ENCODE data around the gene ALKBH1. TPM values are rescaled to one million over a fixed set of nuclear protein-coding genes. Genes with fewer than 3 reads are reported as not detected.

ALKBH1 gene
- total and polyA plus RNA-seq, 2 donors (not counting 3 experiments of a cell fraction or from before 2014, with no cell fraction given) = 10.2 to 14.8 TPM

- Histone ChIP-seq H3K9me3 (replicated peaks; ENCODE audit: control insufficient read depth, insufficient read depth, low read length) (no peaks in the 10 kb centered on the region), H3K9me1 (replicated peaks; ENCODE audit: control insufficient read depth, extremely low read depth, insufficient read depth, low read length) (no peaks in the 10 kb centered on the region), H3K4me1 (ENCODE audit: control insufficient read depth, extremely low read depth, insufficient read depth, low read length) (no peaks in the 10 kb centered on the region), H2AFZ (ENCODE audit: low read depth, low read length) (no peak overlapping the region), H3K36me3 (ENCODE audit: control insufficient read depth in 2 of 2, extremely low read depth in 1 of 2, insufficient read depth in 2 of 2, low read length in 2 of 2) (peaks cover 0 to 2% of the 10 kb centered on the region in 2 experiments), H3K27ac (ENCODE audit: insufficient read depth, low read depth, low read length) (no peak overlapping the region), H4K20me1 (replicated peaks; ENCODE audit: control insufficient read depth, extremely low read depth, insufficient read depth, low read length) (no peaks in the 10 kb centered on the region), H3K79me2 (ENCODE audit: control insufficient read depth, insufficient read depth, low read length) (no peaks in the 10 kb centered on the region), H3K9ac (replicated peaks; ENCODE audit: extremely low read depth, insufficient read depth, low read length) (no peak overlapping the region), H3K4me3 (replicated peaks in 1 of 3; ENCODE audit: insufficient read depth in 1 of 3, low read depth in 1 of 3, low read length in 3 of 3) (no peak overlapping the region), H3K4me2 (ENCODE audit: insufficient read depth, low read length) (no peak overlapping the region), H3K27me3 (ENCODE audit: control insufficient read depth in 2 of 2, insufficient read depth in 2 of 2, low read length in 2 of 2) (no peaks in the 10 kb centered on the region)
- intact Hi-C loops (cut with micrococcal nuclease) = no loop called here
- DNase-seq (ENCODE audit: low read depth, low spot score) = no peak
- TF ChIP-seq GATA2 (IDR thresholded peaks at IDR 0.05; ENCODE audit: insufficient read depth, insufficient read length, low read depth, low read length) (no peak), FOS (IDR thresholded peaks at IDR 0.05; ENCODE audit: borderline replicate concordance, insufficient read depth, low read length) (peak; percentile 56)
- ChIA-PET POLR2A (no interaction called here), CTCF (no interaction called here)
- BruUV-seq (replicated peaks) = no TSS peak
- peak; percentile 57 for FAIRE-seq
- dilution Hi-C loops (cut with MboI; ENCODE audit: extremely low pct_ligation_motif_present, low sequenced_read_pairs) = no loop called here
These were observed 25.7 kb downstream of the ALKBH1 start for GRCh38 chr14:77682158-77682553.

- no peak overlapping the region for H3K4me3 ChIP-seq (replicated peaks in 1 of 3; ENCODE audit: insufficient read depth in 1 of 3, low read depth in 1 of 3, low read length in 3 of 3)
- no TSS peak for BruUV-seq (replicated peaks)
- DNase-seq (ENCODE audit: low read depth, low spot score) (no peak), FAIRE-seq (no peak)
- H4K20me1 ChIP-seq (replicated peaks; ENCODE audit: control insufficient read depth, extremely low read depth, insufficient read depth, low read length) = no peaks in the 10 kb centered on the region
- no peaks in the 10 kb centered on the region for H3K9me1 ChIP-seq (replicated peaks; ENCODE audit: control insufficient read depth, extremely low read depth, insufficient read depth, low read length)
- H3K36me3 ChIP-seq (ENCODE audit: control insufficient read depth in 2 of 2, extremely low read depth in 1 of 2, insufficient read depth in 2 of 2, low read length in 2 of 2) = peaks cover 0 to 2% of the 10 kb centered on the region in 2 experiments
- H3K27me3 ChIP-seq (ENCODE audit: control insufficient read depth in 2 of 2, insufficient read depth in 2 of 2, low read length in 2 of 2) = no peaks in the 10 kb centered on the region
- H3K79me2 ChIP-seq (ENCODE audit: control insufficient read depth, insufficient read depth, low read length) = no peaks in the 10 kb centered on the region
- no peak overlapping the region for H3K4me2 ChIP-seq (ENCODE audit: insufficient read depth, low read length)
- ChIA-PET CTCF (no interaction called here), POLR2A (no interaction called here)
- H3K27ac ChIP-seq (ENCODE audit: insufficient read depth, low read depth, low read length) = no peak overlapping the region
- no peak overlapping the region for H3K9ac ChIP-seq (replicated peaks; ENCODE audit: extremely low read depth, insufficient read depth, low read length)
- no peak for TF ChIP-seq GATA2 (IDR thresholded peaks at IDR 0.05; ENCODE audit: insufficient read depth, insufficient read length, low read depth, low read length)
- TF ChIP-seq MAX (IDR thresholded peaks at IDR 0.05; ENCODE audit: insufficient read depth, insufficient read length) = no peak
- no peak for TF ChIP-seq FOS (IDR thresholded peaks at IDR 0.05; ENCODE audit: borderline replicate concordance, insufficient read depth, low read length)
- no peak for TF ChIP-seq EZH2 (IDR thresholded peaks at IDR 0.05; ENCODE audit: borderline replicate concordance, low read depth, low read length, severe bottlenecking)
- no peak for TF ChIP-seq POLR2A (IDR thresholded peaks at IDR 0.05; ENCODE audit: low read depth, low read length)
- TF ChIP-seq CTCF (IDR thresholded peaks at IDR 0.05; ENCODE audit: extremely low read depth in 1 of 2, insufficient read depth in 1 of 2, low read depth in 1 of 2, low read length in 2 of 2) = no peak
- TF ChIP-seq MYC (IDR thresholded peaks at IDR 0.05; ENCODE audit: low read depth, low read length) = no peak
- no peak for TF ChIP-seq POLR2AphosphoS5 (IDR thresholded peaks at IDR 0.05; ENCODE audit: insufficient read depth, low read depth, low read length)
- no peak for TF ChIP-seq JUN (IDR thresholded peaks at IDR 0.05; ENCODE audit: borderline replicate concordance, insufficient read depth, insufficient read length, low read depth)
- H3K4me1 ChIP-seq (ENCODE audit: control insufficient read depth, extremely low read depth, insufficient read depth, low read length) = no peaks in the 10 kb centered on the region
- no peaks in the 10 kb centered on the region for H3K9me3 ChIP-seq (replicated peaks; ENCODE audit: control insufficient read depth, insufficient read depth, low read length)
- intact Hi-C loops (cut with micrococcal nuclease) = no loop called here
- dilution Hi-C loops (cut with MboI; ENCODE audit: extremely low pct_ligation_motif_present, low sequenced_read_pairs) = no loop called here
- no peak overlapping the region for H2AFZ ChIP-seq (ENCODE audit: low read depth, low read length)
These were observed 26.3 kb downstream of the ALKBH1 start for GRCh38 chr14:77681196-77682157.

All from endothelial cell of umbilical vein (primary cell).